ENCODE data around the gene OR6J1. TPM values are rescaled to one million over a fixed set of nuclear protein-coding genes. Genes with fewer than 3 reads are reported as not detected.

The OR6J1 gene
- total and polyA plus RNA-seq, 2 of the 13 experiments (the other 11 are each of a cell fraction or from before 2014, with no cell fraction given) = not detected

- TF ChIP-seq ELF1 (CRISPR knock-in tag; IDR thresholded peaks at IDR 0.05) = 0 out of 2 replicates have a peak, but pooled peaks have one; percentile 23
- peak; percentile 26; the same call in 1 of the 2 replicates for TF ChIP-seq ZNF512B (CRISPR knock-in tag; IDR thresholded peaks at IDR 0.05; ENCODE audit: borderline replicate concordance)
- TF ChIP-seq ARID4A (CRISPR knock-in tag; IDR thresholded peaks at IDR 0.05; ENCODE audit: borderline replicate concordance) = peak; percentile 26; the same call in 1 of the 2 replicates
- 0 out of 2 replicates have a peak, but pooled peaks have one; percentile 24 for TF ChIP-seq ZNF34 (CRISPR knock-in tag; IDR thresholded peaks at IDR 0.05; ENCODE audit: borderline replicate concordance)
- 0 out of 2 replicates have a peak, but pooled peaks have one; percentile 33 for TF ChIP-seq SP4 (CRISPR knock-in tag; IDR thresholded peaks at IDR 0.05)
- no peak for TF ChIP-seq ZNF251 (CRISPR knock-in tag; IDR thresholded peaks at IDR 0.05)
- TF ChIP-seq POLR2A (IDR thresholded peaks at IDR 0.05; ENCODE audit: insufficient read depth in 1 of 2, low read depth in 2 of 2, low read length in 2 of 2) = no peak
- TF ChIP-seq BHLHE40 (IDR thresholded peaks at IDR 0.05; ENCODE audit: low read length) = peak; percentile 45; the same call in 1 of the 2 replicates
- peak; percentile 33 for TF ChIP-seq JARID2 (CRISPR knock-in tag; IDR thresholded peaks at IDR 0.05; ENCODE audit: insufficient replicate concordance)
- TF ChIP-seq GFI1 (CRISPR knock-in tag; IDR thresholded peaks at IDR 0.05; ENCODE audit: borderline replicate concordance) = no peak
- 0 out of 2 replicates have a peak, but pooled peaks have one; percentile 18 for TF ChIP-seq ZNF574 (CRISPR knock-in tag; IDR thresholded peaks at IDR 0.05)
- 0 out of 2 replicates have a peak, but pooled peaks have one; percentile 33 for TF ChIP-seq ZKSCAN1 (IDR thresholded peaks at IDR 0.05; ENCODE audit: low read length)
- TF ChIP-seq PITX1 (CRISPR knock-in tag; IDR thresholded peaks at IDR 0.05) = peak; percentile 41; the same call in 1 of the 2 replicates
- no peak for TF ChIP-seq ZNF136 (CRISPR knock-in tag; IDR thresholded peaks at IDR 0.05; ENCODE audit: low read depth)
- TF ChIP-seq ZNF564 (CRISPR knock-in tag; IDR thresholded peaks at IDR 0.05) = no peak
- TF ChIP-seq KLF16 (CRISPR knock-in tag; IDR thresholded peaks at IDR 0.05) = peak in 1 of 2 experiments; percentile 62; a peak in 1 of 4 replicates
- no peak for TF ChIP-seq PCBP2 (optimal IDR thresholded peaks at IDR 0.05; ENCODE audit: low read depth, low read length, poor library complexity, severe bottlenecking)
- TF ChIP-seq REPIN1 (CRISPR knock-in tag; IDR thresholded peaks at IDR 0.05; ENCODE audit: borderline replicate concordance, low read depth) = no peak
- peak; percentile 59; the same call in 1 of the 2 replicates for TF ChIP-seq ZNF274 (CRISPR knock-in tag; IDR thresholded peaks at IDR 0.05)
Observed at GRCh38 chr14:22653012-22653621, 9.0 kb upstream of the OR6J1 start (continued).
